GM12873 (cell line): ENCODE results near the gene ST3GAL4.

Experiments
- CTCF ChIP-seq: IDR thresholded peaks from 2 replicates; pipeline ENCODE4 v1.5.1; 2012; ENCODE audit warnings: low read depth, mild to moderate bottlenecking, moderate library complexity, low read length, control low read depth; ENCODE audit not compliant: insufficient read depth; ENCODE audit errors: missing control alignments

Gene ST3GAL4

GRCh38 chr11:126338346-126339055, 17.0 kb upstream of the ST3GAL4 start:
- TF ChIP-seq CTCF: no peak

GRCh38 chr11:126339073-126339862, 16.2 kb upstream of the ST3GAL4 start:
- TF ChIP-seq CTCF: no peak

GRCh38 chr11:126339863-126340434, 15.5 kb upstream of the ST3GAL4 start:
- no peak for TF ChIP-seq CTCF

- TF ChIP-seq CTCF: no peak
Observed at GRCh38 chr11:126340960-126341606, 14.4 kb upstream of the ST3GAL4 start.

- no peak for TF ChIP-seq CTCF
Observed at GRCh38 chr11:126341760-126342161, 13.7 kb upstream of the ST3GAL4 start.

GRCh38 chr11:126343051-126343450, 12.4 kb upstream of the ST3GAL4 start:
- TF ChIP-seq CTCF: no peak
